PFSK-1 (cell line): Measurements from ENCODE around the gene EFCAB5.

ENCODE experiments used
- FOXP2 ChIP-seq: optimal IDR thresholded peaks from 2 replicates; pipeline ENCODE3; 2011; ENCODE audit warnings: borderline replicate concordance, control low read depth, inconsistent platforms; ENCODE audit not compliant: insufficient read depth; ENCODE audit errors: extremely low read length, extremely low read depth
- POLR2AphosphoS5 ChIP-seq: IDR thresholded peaks from 2 replicates; pipeline ENCODE4 v1.6.1; 2012; ENCODE audit warnings: low read depth, mild to moderate bottlenecking, control low read depth, low read length, moderate library complexity
- TAF1 ChIP-seq: IDR thresholded peaks from 2 replicates; pipeline ENCODE4 v1.6.1; 2012; ENCODE audit warnings: low read length, control low read depth, borderline replicate concordance; ENCODE audit not compliant: insufficient read depth

GRCh38 chr17:30074254-30074653 lies 132.8 kb downstream of the EFCAB5 start:
- TF ChIP-seq FOXP2 = no peak
- TF ChIP-seq TAF1 = no peak
- TF ChIP-seq POLR2AphosphoS5 = no peak
